ENCODE results near the gene EPG5.
A peak's percentile ranks its signal among the peaks of the same experiment; 100 is the strongest.

The EPG5 gene, protein sequence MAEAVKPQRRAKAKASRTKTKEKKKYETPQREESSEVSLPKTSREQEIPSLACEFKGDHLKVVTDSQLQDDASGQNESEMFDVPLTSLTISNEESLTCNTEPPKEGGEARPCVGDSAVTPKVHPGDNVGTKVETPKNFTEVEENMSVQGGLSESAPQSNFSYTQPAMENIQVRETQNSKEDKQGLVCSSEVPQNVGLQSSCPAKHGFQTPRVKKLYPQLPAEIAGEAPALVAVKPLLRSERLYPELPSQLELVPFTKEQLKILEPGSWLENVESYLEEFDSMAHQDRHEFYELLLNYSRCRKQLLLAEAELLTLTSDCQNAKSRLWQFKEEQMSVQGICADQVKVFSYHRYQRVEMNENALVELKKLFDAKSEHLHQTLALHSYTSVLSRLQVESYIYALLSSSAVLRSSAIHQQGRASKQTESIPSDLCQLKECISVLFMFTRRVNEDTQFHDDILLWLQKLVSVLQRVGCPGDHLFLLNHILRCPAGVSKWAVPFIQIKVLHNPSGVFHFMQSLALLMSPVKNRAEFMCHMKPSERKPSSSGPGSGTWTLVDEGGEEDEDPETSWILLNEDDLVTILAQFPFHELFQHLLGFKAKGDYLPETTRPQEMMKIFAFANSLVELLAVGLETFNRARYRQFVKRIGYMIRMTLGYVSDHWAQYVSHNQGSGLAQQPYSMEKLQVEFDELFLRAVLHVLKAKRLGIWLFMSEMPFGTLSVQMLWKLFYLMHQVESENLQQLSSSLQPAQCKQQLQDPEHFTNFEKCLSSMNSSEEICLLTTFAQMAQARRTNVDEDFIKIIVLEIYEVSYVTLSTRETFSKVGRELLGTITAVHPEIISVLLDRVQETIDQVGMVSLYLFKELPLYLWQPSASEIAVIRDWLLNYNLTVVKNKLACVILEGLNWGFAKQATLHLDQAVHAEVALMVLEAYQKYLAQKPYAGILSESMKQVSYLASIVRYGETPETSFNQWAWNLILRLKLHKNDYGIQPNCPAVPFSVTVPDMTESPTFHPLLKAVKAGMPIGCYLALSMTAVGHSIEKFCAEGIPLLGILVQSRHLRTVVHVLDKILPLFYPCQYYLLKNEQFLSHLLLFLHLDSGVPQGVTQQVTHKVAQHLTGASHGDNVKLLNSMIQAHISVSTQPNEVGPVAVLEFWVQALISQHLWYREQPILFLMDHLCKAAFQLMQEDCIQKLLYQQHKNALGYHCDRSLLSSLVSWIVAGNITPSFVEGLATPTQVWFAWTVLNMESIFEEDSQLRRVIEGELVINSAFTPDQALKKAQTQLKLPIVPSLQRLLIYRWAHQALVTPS (N-terminal part only)

DNA sequence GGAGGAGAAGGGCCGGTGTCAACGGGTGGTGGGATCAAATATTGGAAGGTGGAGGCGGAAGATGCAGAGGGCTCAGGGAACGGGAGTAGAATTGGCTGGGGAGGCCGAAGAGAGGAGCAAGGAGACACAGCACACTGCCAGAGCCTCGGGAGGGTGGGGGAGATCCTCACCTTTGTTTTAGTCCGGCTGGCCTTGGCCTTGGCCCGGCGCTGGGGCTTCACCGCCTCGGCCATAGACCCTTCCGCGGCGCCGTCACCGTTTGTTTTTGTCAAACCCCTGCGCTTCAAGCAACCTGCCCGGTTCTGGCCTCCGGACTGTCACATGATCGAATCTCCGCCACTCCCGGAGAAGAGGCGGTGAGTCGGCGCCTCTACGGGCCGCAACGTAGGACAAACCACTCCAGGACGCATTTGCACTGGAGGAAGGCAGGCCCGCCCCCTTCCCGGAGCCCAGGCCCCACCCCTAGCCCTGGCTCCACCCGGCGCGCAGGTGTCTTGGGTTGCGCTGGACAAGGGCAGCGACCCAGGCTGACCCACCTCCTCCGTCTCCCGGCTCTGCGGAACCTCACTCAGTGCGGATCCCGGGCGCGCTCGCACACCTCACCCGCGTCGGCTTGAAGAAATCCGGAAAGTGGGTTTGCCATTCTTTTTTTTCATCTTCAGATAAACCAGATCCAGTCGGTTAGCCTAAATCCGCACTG lies at the start of gene EPG5:
Gene EPG5 (minus strand): TSS at position 323 of the 700 bp plus-strand sequence. CDS start 90 bp downstream, at position 233.
- TF ChIP-seq POLR2A (IDR thresholded peaks at IDR 0.05; ENCODE audit: low read length), result peak; percentile 88
- no peak for TF ChIP-seq GATA1 (IDR thresholded peaks at IDR 0.05; ENCODE audit: low read depth, low read length)
- DNase-seq, result peak; percentile 99

DNA sequence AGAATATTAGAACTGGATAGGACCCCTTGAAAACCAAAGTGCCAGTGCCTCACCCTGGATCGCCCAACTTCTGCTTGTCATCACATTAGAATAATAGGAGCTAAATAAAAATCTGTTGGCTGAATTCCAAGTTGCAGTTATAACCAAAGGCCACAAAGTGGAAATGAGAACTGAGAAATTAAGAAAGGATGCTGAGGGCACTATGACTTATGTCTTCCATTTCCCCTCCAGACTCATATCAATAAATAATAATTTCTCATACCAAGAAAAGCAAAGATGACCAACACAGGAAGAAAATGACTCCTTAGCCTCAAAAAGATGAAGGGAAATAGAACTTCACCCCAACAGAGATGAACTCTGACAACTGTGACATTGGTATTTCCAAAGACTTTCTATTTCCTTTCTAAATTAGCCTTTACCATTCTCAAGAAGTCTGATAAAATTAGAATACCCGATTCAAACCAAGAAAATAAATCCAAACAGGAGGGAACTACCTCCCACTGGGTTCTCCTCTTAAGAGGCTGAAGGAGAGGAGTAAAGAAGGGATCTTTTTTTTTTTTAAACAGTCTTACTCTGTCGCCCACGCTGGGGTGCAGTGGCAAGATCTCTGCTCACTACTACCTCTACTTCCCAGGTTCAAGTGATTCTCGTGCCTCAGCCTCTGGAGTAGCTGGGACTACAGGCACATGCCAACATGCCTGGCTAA lies 46.5 kb upstream of the EPG5 start:
- no peak for TF ChIP-seq POLR2A (IDR thresholded peaks at IDR 0.05; ENCODE audit: low read length)
- no peak for TF ChIP-seq GATA1 (IDR thresholded peaks at IDR 0.05; ENCODE audit: low read depth, low read length)
- no peak for DNase-seq

DNA sequence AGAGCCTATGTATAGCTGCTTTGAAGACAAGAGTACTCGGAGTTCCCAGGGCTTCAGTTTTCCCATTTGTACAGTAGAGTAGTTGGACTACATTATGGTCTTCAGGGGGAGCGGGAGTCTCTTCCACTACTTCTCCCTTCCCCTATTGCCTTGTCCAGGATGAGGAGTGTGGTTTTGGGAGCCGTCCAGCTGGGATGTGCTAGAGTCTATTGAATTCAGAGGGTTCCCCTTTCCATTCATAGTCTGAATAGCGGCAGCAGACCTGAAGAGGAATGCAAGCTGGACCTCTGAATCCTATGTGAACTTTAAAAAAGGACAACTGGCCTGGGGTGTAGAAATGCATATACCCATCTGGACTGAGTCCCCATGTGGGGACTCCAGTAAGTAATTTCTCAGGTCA lies 43.5 kb upstream of the EPG5 start:
- no peak for DNase-seq
- TF ChIP-seq GATA1 (IDR thresholded peaks at IDR 0.05; ENCODE audit: low read depth, low read length) (no peak), POLR2A (IDR thresholded peaks at IDR 0.05; ENCODE audit: low read length) (no peak)

DNA sequence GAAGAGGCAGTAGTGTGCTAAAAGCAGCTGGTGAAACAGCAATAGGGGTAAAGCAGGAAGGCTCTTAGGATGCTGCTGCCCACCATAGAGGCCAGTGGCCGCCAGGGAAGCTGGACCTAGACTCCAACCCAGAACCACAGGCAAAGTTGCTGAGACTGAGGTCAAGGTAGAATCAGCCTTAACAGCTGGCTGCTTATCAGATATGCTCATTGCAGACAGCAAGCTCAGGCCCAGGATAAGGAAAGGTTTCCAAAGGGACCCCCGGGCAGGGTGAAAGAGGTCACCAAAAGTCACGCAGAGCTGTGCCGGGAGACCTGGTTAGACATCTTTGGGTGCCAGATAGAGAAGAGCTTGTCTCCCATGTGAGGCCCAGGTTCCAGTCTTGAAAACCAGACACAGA lies 42.9 kb upstream of the EPG5 start:
- no peak for TF ChIP-seq POLR2A (IDR thresholded peaks at IDR 0.05; ENCODE audit: low read length)
- no peak for TF ChIP-seq GATA1 (IDR thresholded peaks at IDR 0.05; ENCODE audit: low read depth, low read length)
- DNase-seq, result peak; percentile 70 to 89

DNA sequence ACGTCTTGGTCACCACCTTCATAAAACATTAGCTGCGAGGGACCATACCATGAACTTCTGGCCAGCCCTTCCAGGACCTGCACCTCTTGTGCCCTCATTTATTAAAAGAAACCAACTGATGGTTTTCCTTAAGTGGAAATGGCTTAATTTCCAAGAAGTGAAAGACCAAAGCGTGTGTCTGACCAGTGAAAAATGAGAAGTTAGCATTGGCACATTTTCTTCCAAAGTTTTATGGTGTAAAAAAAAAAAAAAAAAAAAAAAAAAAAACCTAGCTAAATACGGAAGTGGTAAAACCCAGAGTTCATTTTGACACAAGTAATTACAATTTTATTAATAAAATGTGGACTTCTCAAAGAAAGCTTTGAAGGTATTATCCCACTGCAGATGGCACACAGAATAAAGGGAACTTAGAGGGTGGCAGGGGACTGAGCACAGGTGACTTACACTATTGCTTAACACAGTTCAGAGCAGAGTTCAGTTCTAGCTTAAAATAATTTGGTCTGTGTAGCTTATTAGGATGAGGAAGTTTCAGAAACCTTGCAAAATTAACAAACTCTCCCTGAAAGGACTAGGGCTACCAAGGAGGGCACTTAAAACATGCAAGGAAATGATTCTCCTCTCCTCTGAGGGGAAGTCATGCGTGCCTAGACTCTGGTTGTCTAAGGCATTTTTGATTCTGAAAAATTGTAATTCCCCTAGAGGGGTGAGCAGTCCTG lies 42.2 kb upstream of the EPG5 start:
- TF ChIP-seq POLR2A (IDR thresholded peaks at IDR 0.05; ENCODE audit: low read length) (no peak), GATA1 (IDR thresholded peaks at IDR 0.05; ENCODE audit: low read depth, low read length) (no peak)
- DNase-seq, result no peak

DNA sequence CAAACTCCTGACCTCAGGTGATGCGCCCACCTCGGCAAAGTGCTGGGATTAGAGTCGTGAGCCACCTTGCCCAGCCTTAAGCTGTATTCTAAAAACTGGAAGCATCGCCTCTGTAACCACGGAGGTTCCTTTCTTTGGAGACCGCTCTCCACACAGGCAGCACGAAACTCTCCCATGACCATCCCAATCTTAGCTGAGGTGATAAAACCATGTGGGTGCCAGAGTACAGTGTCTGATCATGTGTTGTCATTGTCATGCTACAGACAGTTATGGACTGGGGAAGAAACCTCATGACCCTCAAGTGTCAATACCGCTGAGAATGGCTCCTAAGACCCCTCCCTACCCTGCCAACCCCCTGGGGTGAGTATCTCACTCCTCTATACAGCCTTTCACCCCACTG lies 41.4 kb upstream of the EPG5 start:
- TF ChIP-seq GATA1 (IDR thresholded peaks at IDR 0.05; ENCODE audit: low read depth, low read length) (no peak), POLR2A (IDR thresholded peaks at IDR 0.05; ENCODE audit: low read length) (no peak)
- DNase-seq, result no peak

DNA sequence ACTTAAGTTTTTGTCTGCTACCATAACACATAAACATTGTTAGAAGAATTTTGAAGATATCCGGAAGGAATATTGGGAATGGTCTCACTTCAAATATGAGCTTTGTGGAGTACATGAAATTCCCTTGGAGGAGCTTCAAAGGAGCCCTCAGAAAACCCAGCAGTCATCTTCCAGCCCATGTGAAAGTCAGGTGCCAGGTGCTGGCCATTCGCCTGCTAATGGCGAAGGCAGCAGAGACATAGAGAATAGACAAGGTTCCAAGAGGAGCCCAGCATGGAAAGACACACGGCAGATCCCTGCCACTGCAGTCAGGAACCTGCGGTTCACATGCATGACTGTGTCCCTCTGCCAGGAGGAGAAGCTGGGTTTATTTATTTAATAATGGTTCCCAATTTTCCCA lies 40.0 kb upstream of the EPG5 start:
- DNase-seq, result no peak
- TF ChIP-seq POLR2A (IDR thresholded peaks at IDR 0.05; ENCODE audit: low read length), result no peak
- no peak for TF ChIP-seq GATA1 (IDR thresholded peaks at IDR 0.05; ENCODE audit: low read depth, low read length)

DNA sequence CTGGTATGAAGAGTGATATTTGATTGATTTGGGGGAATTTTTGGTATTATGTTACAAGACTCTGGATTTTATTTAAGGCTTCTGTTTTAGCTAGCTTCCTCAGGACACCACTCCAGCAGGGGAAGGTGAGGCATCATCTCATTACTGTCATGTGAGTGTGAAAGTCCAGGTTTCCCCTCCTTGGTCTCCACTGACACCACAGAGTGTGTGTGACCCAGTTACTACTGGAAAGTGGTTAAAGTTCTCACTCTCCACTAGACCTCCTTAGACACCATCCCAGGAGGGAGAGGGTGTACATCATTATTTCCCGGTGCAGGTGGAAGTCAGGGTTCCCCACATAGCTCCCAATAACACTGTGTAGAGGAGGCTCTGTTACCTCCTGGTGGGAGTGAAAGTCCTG lies 35.8 kb upstream of the EPG5 start:
- no peak for TF ChIP-seq POLR2A (IDR thresholded peaks at IDR 0.05; ENCODE audit: low read length)
- no peak for TF ChIP-seq GATA1 (IDR thresholded peaks at IDR 0.05; ENCODE audit: low read depth, low read length)

DNA sequence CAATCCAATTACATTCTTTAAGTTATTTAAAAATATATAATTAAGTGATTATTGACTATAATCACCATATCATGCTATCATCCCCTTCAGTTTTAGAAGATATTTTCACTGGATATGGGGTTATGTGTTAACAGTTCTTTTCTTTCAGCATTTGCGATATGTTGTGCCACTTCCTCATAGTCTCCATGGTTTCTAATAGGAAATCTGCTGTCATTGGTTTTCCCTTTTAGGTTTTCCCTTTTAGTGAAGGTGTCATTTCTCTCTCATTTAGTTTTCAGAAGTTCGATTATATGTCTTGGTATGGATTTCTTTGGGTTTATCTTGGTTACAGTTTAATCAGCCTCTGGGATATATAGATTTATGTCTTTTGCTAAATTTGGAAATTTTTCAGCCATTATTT lies 34.8 kb upstream of the EPG5 start:
- peak in 1 of 2 experiments; percentile 18 for DNase-seq
- TF ChIP-seq GATA1 (IDR thresholded peaks at IDR 0.05; ENCODE audit: low read depth, low read length) (no peak), POLR2A (IDR thresholded peaks at IDR 0.05; ENCODE audit: low read length) (no peak)

More for the DNA sequence above, 35.8 kb upstream of the EPG5 start:
- no peak for DNase-seq

DNA sequence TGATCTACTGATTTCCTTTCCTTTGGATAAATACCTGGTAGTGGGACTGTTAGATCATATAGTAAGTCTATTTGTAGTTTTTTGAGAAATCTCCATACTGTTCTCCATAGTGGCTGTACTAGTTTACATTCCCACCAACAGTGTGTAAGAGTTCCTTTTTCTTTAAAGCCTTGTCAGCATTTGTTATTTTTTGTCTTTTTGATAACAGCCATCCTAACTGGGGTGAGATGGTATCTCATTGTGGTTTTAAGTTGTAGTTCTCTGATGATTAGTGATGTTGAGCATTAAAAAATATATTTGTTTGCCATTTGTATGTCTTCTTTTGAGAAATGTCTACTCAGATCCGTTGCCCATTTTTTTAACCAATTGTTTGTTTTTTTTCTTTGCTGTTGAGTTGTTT lies 33.9 kb upstream of the EPG5 start:
- TF ChIP-seq GATA1 (IDR thresholded peaks at IDR 0.05; ENCODE audit: low read depth, low read length) (no peak), POLR2A (IDR thresholded peaks at IDR 0.05; ENCODE audit: low read length) (no peak)
- no peak for DNase-seq

DNA sequence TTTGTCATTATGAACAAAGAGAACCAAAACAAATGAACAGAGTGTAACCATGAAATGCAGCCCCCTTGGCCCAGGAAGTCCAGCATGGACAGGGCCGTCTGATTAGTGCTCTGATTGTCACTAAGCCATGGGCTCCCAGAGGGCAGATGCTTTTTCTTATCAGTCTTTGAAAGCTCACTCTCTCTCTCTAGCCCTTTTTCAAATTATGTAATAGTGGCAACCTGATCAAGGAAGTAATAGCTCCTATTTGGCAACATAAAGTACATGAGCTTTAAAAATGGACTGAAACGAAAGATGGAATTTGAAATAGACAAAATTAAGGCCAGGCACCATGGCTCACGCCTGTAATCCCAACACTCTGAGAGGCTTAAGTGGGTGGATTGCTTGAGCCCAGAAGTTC lies 32.4 kb upstream of the EPG5 start:
- TF ChIP-seq POLR2A (IDR thresholded peaks at IDR 0.05; ENCODE audit: low read length), result no peak
- no peak for TF ChIP-seq GATA1 (IDR thresholded peaks at IDR 0.05; ENCODE audit: low read depth, low read length)
- DNase-seq, result peak in 1 of 2 experiments; percentile 31

DNA sequence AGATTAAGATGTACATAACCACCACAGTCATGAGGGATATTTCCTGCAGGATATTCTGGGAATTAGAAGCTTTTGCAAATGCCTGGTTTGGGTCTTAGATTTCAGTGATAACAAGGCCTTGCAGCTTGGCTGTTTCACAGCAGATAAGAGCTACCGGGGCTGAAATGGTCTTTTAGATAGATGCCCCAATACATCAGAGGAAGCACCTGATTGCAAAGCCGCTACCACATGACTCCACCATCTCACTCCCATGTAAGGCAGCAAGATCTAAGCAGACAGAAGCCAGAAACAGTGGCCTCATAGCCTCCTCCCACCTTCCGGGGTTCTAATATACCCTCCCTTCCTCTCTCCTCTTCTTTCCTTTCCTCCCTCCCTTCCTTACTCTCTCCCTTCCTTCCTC lies 31.1 kb upstream of the EPG5 start:
- no peak for TF ChIP-seq GATA1 (IDR thresholded peaks at IDR 0.05; ENCODE audit: low read depth, low read length)
- no peak for TF ChIP-seq POLR2A (IDR thresholded peaks at IDR 0.05; ENCODE audit: low read length)
- peak; percentile 39 to 69 for DNase-seq
